Progenitor cell of endocrine pancreas (in vitro differentiated cells): ENCODE data around the gene RAI1. TPM values are rescaled to one million over a fixed set of nuclear protein-coding genes. Genes with fewer than 3 reads are reported as not detected.

ENCODE experiments used
- DNase-seq: peaks from one replicate; pipeline ENCODE4 v3.0.0; 2021; ENCODE audit warnings: low spot score; ENCODE audit not compliant: unreplicated experiment
- H3K27ac Mint-ChIP-seq: 2 replicates; pipeline ENCODE4 v1.8.0; 2021; ENCODE audit warnings: mild to moderate bottlenecking, moderate library complexity, mixed read lengths
- H3K27me3 Mint-ChIP-seq: 2 replicates; pipeline ENCODE4 v1.8.0; 2021; ENCODE audit warnings: mixed read lengths
- H3K36me3 Mint-ChIP-seq: 2 replicates; pipeline ENCODE4 v1.8.0; 2022; ENCODE audit warnings: mixed read lengths; ENCODE audit not compliant: insufficient read depth
- H3K4me1 Mint-ChIP-seq: 2 replicates; pipeline ENCODE4 v1.8.0; 2021; ENCODE audit warnings: low read depth, mixed read lengths
- H3K4me3 Mint-ChIP-seq: 2 replicates; pipeline ENCODE4 v1.8.0; 2021; ENCODE audit warnings: low read depth, mild to moderate bottlenecking, moderate library complexity, mixed read lengths
- H3K9me3 Mint-ChIP-seq: 2 replicates; pipeline ENCODE4 v1.8.0; 2021; ENCODE audit warnings: low read depth, mixed read lengths
- CTCF ChIP-seq: fragments of 200-600 bp; sonication (generic); IDR thresholded peaks from one replicate; pipeline ENCODE4 v1.5.0; 2021; ENCODE audit warnings: antibody characterized with exemption, mild to moderate bottlenecking; ENCODE audit not compliant: unreplicated experiment
- total RNA-seq: library from RNA; stranded (reverse); gene quantifications from 2 replicates; pipeline ENCODE4 v1.2.1, GENCODE V29; 2021

The RAI1 gene
- total RNA-seq, 1 donor from 2014 or later = 75.0 TPM

GRCh38 chr17:17670701-17671305 is 10.5 kb upstream of the RAI1 start:
- Mint-ChIP-seq H3K27ac (no peak overlapping the region), H3K27me3 (no peaks in the 10 kb centered on the region), H3K4me3 (no peak overlapping the region), H3K36me3 (no peaks in the 10 kb centered on the region), H3K9me3 (no peaks in the 10 kb centered on the region), H3K4me1 (peaks cover 25% of the 10 kb centered on the region)
- DNase-seq = no peak
- no peak for TF ChIP-seq CTCF

GRCh38 chr17:17671369-17672129 is 9.7 kb upstream of the RAI1 start:
- no peaks in the 10 kb centered on the region for H3K36me3 Mint-ChIP-seq
- peaks cover 31% of the 10 kb centered on the region for H3K4me1 Mint-ChIP-seq
- H3K9me3 Mint-ChIP-seq = no peaks in the 10 kb centered on the region
- TF ChIP-seq CTCF = no peak
- H3K27me3 Mint-ChIP-seq = no peaks in the 10 kb centered on the region
- no peak overlapping the region for H3K27ac Mint-ChIP-seq
- H3K4me3 Mint-ChIP-seq = no peak overlapping the region
- DNase-seq = no peak

GRCh38 chr17:17672453-17673368 is 8.5 kb upstream of the RAI1 start:
- no peak for DNase-seq
- Mint-ChIP-seq H3K4me3 (no peak overlapping the region), H3K9me3 (no peaks in the 10 kb centered on the region), H3K36me3 (no peaks in the 10 kb centered on the region), H3K4me1 (peaks cover 36% of the 10 kb centered on the region), H3K27ac (no peak overlapping the region), H3K27me3 (no peaks in the 10 kb centered on the region)
- no peak for TF ChIP-seq CTCF

GRCh38 chr17:17675416-17675815 is 5.8 kb upstream of the RAI1 start:
- H3K9me3 Mint-ChIP-seq = no peaks in the 10 kb centered on the region
- H3K4me3 Mint-ChIP-seq = no peak overlapping the region
- peaks cover 22% of the 10 kb centered on the region for H3K4me1 Mint-ChIP-seq
- no peak for TF ChIP-seq CTCF
- no peaks in the 10 kb centered on the region for H3K36me3 Mint-ChIP-seq
- DNase-seq = no peak
- no peaks in the 10 kb centered on the region for H3K27me3 Mint-ChIP-seq
- H3K27ac Mint-ChIP-seq = no peak overlapping the region

- peak overlapping the region; percentile 77 for H3K27ac Mint-ChIP-seq
- TF ChIP-seq CTCF = no peak
- no peaks in the 10 kb centered on the region for H3K9me3 Mint-ChIP-seq
- H3K4me1 Mint-ChIP-seq = peaks cover 19% of the 10 kb centered on the region
- H3K36me3 Mint-ChIP-seq = no peaks in the 10 kb centered on the region
- DNase-seq = no peak
- H3K27me3 Mint-ChIP-seq = no peaks in the 10 kb centered on the region
- no peak overlapping the region for H3K4me3 Mint-ChIP-seq
These were observed 5.2 kb upstream of the RAI1 start for GRCh38 chr17:17675925-17676534.
